ENCODE data around the gene SLC46A2.

SLC46A2 gene

GRCh38 chr9:112885324-112885723, 5.4 kb downstream of the SLC46A2 start:
- no peak for DNase-seq (ENCODE audit: low read depth in 2 of 2)

GRCh38 chr9:112884721-112885120, 6.0 kb downstream of the SLC46A2 start:
- DNase-seq (ENCODE audit: low read depth in 2 of 2): no peak

DNA sequence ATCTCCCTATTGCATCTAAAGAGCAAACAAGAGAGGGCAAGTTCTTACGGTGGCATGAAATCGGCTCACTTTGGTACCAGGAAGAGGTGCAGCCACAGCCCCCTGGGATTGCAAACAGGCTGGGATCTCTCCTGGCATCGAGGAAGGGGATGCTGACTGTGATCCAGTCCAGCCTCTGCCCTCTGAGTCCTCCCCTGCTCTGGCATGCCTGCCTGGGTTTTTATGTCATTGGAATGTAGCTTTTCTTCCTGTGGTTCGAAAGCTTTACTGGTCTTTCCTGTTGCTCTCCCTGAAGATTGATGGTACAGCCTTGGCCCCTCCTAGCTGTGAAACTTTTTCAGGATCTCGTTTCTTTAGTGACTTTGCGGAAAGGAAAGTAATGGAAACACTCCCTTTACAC, 6.6 kb downstream of the SLC46A2 start:
- DNase-seq (ENCODE audit: low read depth in 2 of 2): no peak

GRCh38 chr9:112881331-112881730, 9.3 kb downstream of the SLC46A2 start:
- no peak for DNase-seq (ENCODE audit: low read depth in 2 of 2)

DNA sequence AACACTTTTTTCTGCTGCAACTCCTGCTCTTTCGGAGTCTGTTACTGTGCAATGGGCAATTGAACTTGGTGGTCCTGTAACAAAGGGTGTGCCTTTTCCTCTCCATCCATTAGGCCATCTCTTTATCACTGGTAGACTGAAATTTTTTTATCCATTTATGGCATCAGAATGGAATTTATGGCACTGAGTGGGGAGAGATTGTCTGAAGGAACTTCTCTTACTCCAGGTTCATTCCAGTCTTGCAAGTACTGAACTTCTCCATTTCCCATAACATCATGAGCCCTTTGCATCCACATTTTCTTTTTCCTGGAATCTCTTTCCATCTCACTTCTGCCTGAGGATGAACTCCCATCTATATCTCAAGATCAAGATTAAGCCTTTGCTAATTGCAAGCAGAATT, 10.0 kb downstream of the SLC46A2 start:
- DNase-seq (ENCODE audit: low read depth in 2 of 2): no peak

DNA sequence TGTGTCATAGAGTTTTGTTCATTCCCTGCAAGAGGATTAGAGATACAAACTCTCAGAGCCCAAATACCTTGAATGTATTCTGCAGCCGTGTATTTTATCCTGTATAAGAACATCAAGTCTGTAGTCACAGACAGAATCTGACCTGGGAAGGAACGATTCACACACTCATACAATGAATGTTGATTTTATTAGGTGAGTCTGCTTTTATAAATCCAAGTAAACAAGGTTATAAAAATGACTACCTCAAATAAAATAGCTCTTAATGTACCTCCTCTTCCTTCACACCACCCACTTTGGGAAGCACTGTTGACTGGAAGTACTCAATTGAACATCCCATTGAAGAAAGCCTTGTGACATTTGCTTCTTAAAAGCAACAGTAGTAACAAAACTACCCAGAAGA, 11.9 kb downstream of the SLC46A2 start:
- DNase-seq (ENCODE audit: low read depth in 2 of 2): no peak

- no peak for DNase-seq (ENCODE audit: low read depth in 2 of 2)
Observed at GRCh38 chr9:112873773-112874405, 16.8 kb downstream of the SLC46A2 start.

- DNase-seq (ENCODE audit: low read depth in 2 of 2): no peak
Observed at GRCh38 chr9:112872019-112872418, 18.7 kb downstream of the SLC46A2 start.

GRCh38 chr9:112870556-112870955, 20.1 kb downstream of the SLC46A2 start:
- DNase-seq (ENCODE audit: low read depth in 2 of 2): no peak

DNA sequence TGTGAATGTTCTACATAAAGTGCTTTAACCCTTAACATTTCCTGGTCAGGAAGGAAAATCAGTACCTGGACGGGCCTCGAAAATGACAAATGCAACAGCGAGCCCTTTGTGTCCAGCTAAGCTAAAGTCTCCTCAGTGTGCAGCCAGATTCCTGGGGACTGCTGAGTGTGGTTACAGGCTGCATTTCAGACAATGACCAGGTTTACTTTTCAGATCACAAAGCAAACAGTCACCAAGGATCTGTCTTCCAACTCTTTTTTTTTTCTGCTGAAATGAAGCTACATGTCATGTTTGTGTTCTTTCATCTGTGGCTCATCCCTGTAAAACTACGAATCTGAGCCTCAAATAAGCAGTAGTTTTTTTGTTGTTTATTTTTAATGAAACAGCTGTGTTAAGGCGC, 20.8 kb downstream of the SLC46A2 start:
- no peak for DNase-seq (ENCODE audit: low read depth in 2 of 2)

- no peak for DNase-seq (ENCODE audit: low read depth in 2 of 2)
Observed at GRCh38 chr9:112869041-112869529, 21.6 kb downstream of the SLC46A2 start.

- no peak for DNase-seq (ENCODE audit: low read depth in 2 of 2)
Observed at GRCh38 chr9:112868461-112868860, 22.2 kb downstream of the SLC46A2 start.

DNA sequence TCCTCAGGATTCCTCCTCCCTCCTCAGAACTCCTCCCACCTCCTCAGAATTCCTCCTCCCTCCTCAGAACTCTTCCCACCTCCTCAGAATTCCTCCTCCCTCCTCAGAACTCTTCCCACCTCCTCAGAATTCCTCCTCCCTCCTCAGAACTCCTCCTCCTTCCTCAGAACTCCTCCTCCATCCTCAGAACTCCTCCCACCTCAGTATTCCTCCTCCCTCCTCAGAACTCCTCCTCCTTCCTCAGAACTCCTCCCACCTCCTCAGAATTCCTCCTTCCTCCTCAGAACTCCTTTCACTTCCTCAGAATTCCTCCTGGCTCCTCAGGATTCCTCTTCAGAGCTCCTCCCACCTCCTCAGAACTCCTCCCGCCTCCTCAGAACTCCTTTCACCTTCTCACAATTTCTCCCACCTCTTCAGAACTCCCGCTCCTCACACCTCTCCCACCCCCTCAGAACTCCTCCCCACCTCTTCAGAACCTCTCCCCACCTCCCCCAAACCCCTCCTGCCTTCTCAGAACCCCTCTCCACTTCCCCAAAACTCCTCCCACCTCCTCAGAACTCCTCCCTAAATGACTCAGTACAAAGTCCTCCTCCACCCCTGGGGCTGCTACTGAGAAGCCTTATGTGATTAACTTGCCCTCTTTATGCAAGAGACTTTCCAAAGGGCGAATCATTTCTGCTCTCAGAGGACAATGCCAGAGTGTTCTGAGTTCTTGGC, 23.2 kb downstream of the SLC46A2 start:
- no peak for DNase-seq (ENCODE audit: low read depth in 2 of 2)

- DNase-seq (ENCODE audit: low read depth in 2 of 2): no peak
Observed at GRCh38 chr9:112866662-112867274, 23.9 kb downstream of the SLC46A2 start.

DNA sequence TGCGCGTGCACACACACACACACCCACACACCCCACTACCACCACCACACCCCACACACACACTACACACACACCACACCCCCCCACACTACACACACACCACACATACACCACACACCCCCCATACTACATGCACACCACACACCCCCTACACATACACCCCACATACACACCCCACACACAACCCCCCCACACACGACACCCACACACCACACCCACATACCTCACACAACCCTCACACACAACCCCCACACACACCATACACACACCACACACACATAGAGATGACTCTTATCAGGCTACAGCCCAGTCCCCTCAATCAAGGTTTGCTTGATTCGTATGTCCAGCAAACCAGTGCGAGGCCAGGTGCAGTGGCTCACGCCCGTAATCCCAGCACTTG, 25.7 kb downstream of the SLC46A2 start:
- DNase-seq (ENCODE audit: low read depth in 2 of 2): no peak

GRCh38 chr9:112864403-112864802, 26.3 kb downstream of the SLC46A2 start:
- DNase-seq (ENCODE audit: low read depth in 2 of 2): no peak

- no peak for DNase-seq (ENCODE audit: low read depth in 2 of 2)
Observed at GRCh38 chr9:112863746-112864145, 26.9 kb downstream of the SLC46A2 start.

GRCh38 chr9:112863214-112863613, 27.5 kb downstream of the SLC46A2 start:
- DNase-seq (ENCODE audit: low read depth in 2 of 2): no peak

DNA sequence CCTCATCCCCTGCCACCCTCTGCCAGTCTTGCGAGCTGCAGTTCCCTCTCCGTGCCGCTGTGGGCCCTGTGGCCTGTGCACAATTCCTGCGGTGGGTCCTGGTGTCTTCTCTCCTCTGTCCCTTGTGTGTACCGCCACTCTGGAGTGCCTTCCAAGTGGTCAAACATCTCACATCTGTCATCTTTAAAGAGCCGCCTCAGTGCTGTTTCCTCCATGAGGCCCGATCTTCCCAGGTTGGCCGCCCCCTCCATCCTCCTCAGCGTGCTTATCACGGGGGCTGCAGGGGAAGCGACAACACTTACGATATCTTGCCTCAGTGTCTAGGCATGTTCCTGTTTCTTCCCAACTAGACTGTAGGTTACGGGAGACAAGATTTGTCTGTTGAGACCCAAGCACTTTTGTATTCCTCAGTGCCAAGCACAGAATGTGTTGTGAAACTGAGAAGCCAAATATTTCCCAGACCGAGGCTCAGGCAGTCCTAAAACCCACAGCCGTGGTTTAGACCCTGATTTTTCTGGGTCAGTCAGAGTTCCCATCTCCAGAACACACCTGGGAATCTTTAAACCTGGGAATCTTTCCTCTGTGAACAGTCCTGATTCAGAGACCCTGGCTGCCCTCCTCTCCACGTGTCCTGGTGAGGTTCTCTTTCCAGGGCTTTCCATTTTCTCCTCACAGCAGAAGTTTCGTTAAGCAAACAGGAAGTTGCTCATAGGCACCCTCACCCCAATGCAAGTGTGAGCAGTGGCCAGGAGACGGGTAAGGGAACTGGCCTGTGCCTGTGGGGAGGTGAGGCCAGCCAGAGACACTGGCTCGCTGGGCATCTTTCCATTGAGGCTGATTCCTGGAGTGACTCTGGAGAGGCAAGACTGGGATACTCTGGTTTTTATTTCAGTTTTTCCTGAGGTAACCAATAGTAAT, 28.8 kb downstream of the SLC46A2 start:
- no peak for DNase-seq (ENCODE audit: low read depth in 2 of 2)

GRCh38 chr9:112861155-112861554, 29.5 kb downstream of the SLC46A2 start:
- DNase-seq (ENCODE audit: low read depth in 2 of 2): no peak

GRCh38 chr9:112860451-112860850, 30.2 kb downstream of the SLC46A2 start:
- DNase-seq (ENCODE audit: low read depth in 2 of 2): no peak

DNA sequence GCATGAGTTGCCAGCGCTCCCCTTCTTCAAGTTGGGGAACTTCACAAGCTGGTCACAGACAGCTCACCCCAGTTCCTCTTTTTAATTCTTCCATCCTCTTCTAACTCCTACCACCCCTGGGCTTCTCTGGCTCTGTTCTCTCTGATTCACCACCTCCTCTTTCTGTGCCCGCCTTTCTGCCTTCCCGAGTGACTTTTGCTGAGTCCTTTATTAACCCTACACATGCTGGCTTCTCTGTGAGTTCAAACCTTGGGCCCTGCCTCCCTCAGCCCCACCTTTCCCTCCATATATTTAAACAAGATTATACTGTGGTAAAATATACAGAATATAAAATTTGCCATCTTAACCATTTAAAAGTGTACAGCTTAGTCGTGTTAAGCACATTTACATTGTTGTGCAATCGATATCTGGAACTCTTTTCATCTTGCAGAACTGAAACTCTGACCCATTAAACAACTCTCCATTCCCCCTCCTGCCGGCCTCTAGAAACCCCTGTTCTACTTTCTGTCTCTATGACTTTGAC, 32.0 kb downstream of the SLC46A2 start:
- no peak for DNase-seq (ENCODE audit: low read depth in 2 of 2)
